Body of pancreas (tissue), 4 donors: Measurements from ENCODE around the gene TEX54. TPM values are rescaled to one million over a fixed set of nuclear protein-coding genes. Genes with fewer than 3 reads are reported as not detected.
"Not testable (repeated sequence)": the region's sequence is repeated elsewhere in the genome, so short reads cannot be mapped to it uniquely, and the experiment has no call there.

Source experiments
- ATAC-seq: fragments of 150-250 bp; one replicate; pipeline ENCODE4 v1.9.1; 2016
- DNase-seq, 4 donors: peaks; one replicate each; pipeline ENCODE4 v3.0.0-alpha.2; 2019
- H3K27ac ChIP-seq, 4 donors: fragments of 200-600 bp; sonication (generic); 1 replicate in 3 of 4; 2 replicates in 1 of 4; pipeline versions ENCODE4 v1.5.1 to v1.6.1; 2016 to 2019; ENCODE audit warnings: mild to moderate bottlenecking in 1 of 4, mixed read lengths in 1 of 4, moderate library complexity in 1 of 4
- H3K27me3 ChIP-seq, 2 donors: fragments of 200-600 bp; sonication (generic); one replicate each; pipeline ENCODE4 v1.6.0; 2016; ENCODE audit warnings: mild to moderate bottlenecking in 1 of 2
- H3K36me3 ChIP-seq, 2 donors: fragments of 200-600 bp; sonication (generic); replicated peaks in 1 of 2; 2 replicates each; pipeline ENCODE4 v1.5.1; 2016; ENCODE audit warnings: low read depth in 2 of 2; ENCODE audit not compliant: insufficient read depth in 1 of 2
- H3K4me1 ChIP-seq: fragments of 200-600 bp; sonication (generic); one replicate; pipeline ENCODE4 v1.6.0; 2016
- H3K4me3 ChIP-seq, 2 donors: fragments of 200-600 bp; sonication (generic); 1 replicate in 1 of 2; 2 replicates in 1 of 2; pipeline ENCODE4 v1.5.1; 2016 to 2019
- H3K9me3 ChIP-seq, 3 donors: fragments of 200-600 bp; sonication (generic); 1 replicate in 2 of 3; 2 replicates in 1 of 3; pipeline ENCODE4 v1.5.1; 2016
- POLR2A ChIP-seq, 3 donors: fragments of 450-650 bp; IDR thresholded peaks; one replicate each; pipeline ENCODE4 v1.6.1; 2016; ENCODE audit warnings: antibody characterized with exemption in 3 of 3, mild to moderate bottlenecking in 2 of 3
- WGBS, 2 donors: methylation state at CpG; one replicate each; pipeline ENCODE4 v1.1.5; 2017; 5-methylcytosine and 5-hydroxymethylcytosine counted together
- intact Hi-C: fragments of 100-400 bp; cut with DNase I; formaldehyde crosslinking; loops from one replicate; pipeline ENCODE4 v1.15.1; 2023
- total RNA-seq, 2 donors: library from RNA; depleted of rRNA; stranded (reverse); fragments of >200 nt; gene quantifications; one replicate each; pipeline ENCODE4 v1.1.0, GENCODE V29; 2016
- TF ChIP-seq, protein P1 (sequence below), 7 experiments: fragments of 450-650 bp in 4 of 7; fragments of 200-600 bp in 3 of 7; sonication (generic) in 3 of 7; IDR thresholded peaks; one replicate each; pipeline ENCODE4 v1.5.1; 2016 to 2019; ENCODE audit warnings: antibody characterized with exemption in 7 of 7

The TEX54 gene
- total RNA-seq, 2 donors from 2014 or later: not detected

- no peak overlapping the region for H3K27ac ChIP-seq
- DNase-seq (no peak), ATAC-seq (no peak)
- H3K9me3 ChIP-seq: no peaks in the 10 kb centered on the region
- intact Hi-C loops: no loop called here
- no peaks in the 10 kb centered on the region for H3K27me3 ChIP-seq
- no peak for TF ChIP-seq POLR2A (IDR thresholded peaks at IDR 0.05)
- TF ChIP-seq, protein P1, sequence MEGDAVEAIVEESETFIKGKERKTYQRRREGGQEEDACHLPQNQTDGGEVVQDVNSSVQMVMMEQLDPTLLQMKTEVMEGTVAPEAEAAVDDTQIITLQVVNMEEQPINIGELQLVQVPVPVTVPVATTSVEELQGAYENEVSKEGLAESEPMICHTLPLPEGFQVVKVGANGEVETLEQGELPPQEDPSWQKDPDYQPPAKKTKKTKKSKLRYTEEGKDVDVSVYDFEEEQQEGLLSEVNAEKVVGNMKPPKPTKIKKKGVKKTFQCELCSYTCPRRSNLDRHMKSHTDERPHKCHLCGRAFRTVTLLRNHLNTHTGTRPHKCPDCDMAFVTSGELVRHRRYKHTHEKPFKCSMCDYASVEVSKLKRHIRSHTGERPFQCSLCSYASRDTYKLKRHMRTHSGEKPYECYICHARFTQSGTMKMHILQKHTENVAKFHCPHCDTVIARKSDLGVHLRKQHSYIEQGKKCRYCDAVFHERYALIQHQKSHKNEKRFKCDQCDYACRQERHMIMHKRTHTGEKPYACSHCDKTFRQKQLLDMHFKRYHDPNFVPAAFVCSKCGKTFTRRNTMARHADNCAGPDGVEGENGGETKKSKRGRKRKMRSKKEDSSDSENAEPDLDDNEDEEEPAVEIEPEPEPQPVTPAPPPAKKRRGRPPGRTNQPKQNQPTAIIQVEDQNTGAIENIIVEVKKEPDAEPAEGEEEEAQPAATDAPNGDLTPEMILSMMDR (IDR thresholded peaks at IDR 0.05): no peak
- no peaks in the 10 kb centered on the region for H3K36me3 ChIP-seq
- peaks cover 25% of the 10 kb centered on the region for H3K4me1 ChIP-seq
- 91 to 96% methylated on average over 3 of the region's 3 CpGs for WGBS, 2 donors
- H3K4me3 ChIP-seq: no peak overlapping the region
Measured at GRCh38 chr11:62843466-62843865, 10.8 kb upstream of the TEX54 start.

DNA sequence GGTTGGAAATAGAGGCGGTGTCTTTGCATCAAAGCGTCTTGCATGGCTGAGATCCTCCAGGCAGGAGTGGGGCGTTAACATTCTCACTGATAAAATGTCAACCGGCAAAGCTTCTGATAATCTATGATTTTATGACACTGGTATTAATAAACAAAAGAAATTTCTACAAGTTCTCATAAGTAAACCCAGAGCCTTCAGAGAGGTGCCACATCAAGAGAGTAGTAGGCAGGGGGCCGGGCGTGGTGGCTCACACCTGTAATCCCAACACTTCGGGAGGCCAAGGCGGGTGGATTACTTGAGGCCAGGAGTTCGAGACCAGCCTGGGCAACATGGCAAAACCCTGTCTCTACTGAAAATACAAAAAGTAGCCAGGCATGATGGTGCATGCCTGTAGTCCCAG, 10.2 kb upstream of the TEX54 start:
- H3K9me3 ChIP-seq, H3K4me3 ChIP-seq, H3K36me3 ChIP-seq, DNase-seq, intact Hi-C loops, ATAC-seq, H3K27me3 ChIP-seq: not testable (repeated sequence)
- WGBS, 2 donors: 84 to 93% methylated on average over 8 to 9 of the region's 9 CpGs
- Histone ChIP-seq H3K4me1 (peaks cover 30% of the 10 kb centered on the region), H3K27ac (peak overlapping the region in 3 of 4 donors; percentile 76 to 98 (median 96))

- peak overlapping the region; percentile 76 to 98 (median 96) for H3K27ac ChIP-seq
- 21 to 40% methylated on average over 19 to 30 of the region's 30 CpGs for WGBS, 2 donors
- intact Hi-C loops: no loop called here
- DNase-seq (peak in 1 of 4 donors; percentile 34), ATAC-seq (peak; percentile 4)
- H3K4me3 ChIP-seq: peak overlapping the region in 1 of 2 donors; percentile 26
- H3K9me3 ChIP-seq: no peaks in the 10 kb centered on the region
- TF ChIP-seq, protein P1 (IDR thresholded peaks at IDR 0.05): no peak
- no peak for TF ChIP-seq POLR2A (IDR thresholded peaks at IDR 0.05)
- H3K27me3 ChIP-seq: no peaks in the 10 kb centered on the region
- peaks cover 35% of the 10 kb centered on the region for H3K4me1 ChIP-seq
- H3K36me3 ChIP-seq: no peaks in the 10 kb centered on the region
Measured at GRCh38 chr11:62842171-62842741, 9.6 kb upstream of the TEX54 start.

GRCh38 chr11:62841361-62842170, 8.9 kb upstream of the TEX54 start:
- Histone ChIP-seq H3K4me3 (peak overlapping the region in 1 of 2 donors; percentile 26), H3K4me1 (peaks cover 35% of the 10 kb centered on the region), H3K9me3 (no peaks in the 10 kb centered on the region), H3K27me3 (no peaks in the 10 kb centered on the region), H3K27ac (peak overlapping the region; percentile 76 to 98 (median 96)), H3K36me3 (no peaks in the 10 kb centered on the region)
- DNase-seq: peak; percentile 85 to 93 (median 88)
- peak; percentile 72 for ATAC-seq
- TF ChIP-seq, protein P1 (IDR thresholded peaks at IDR 0.05): peak in 3 of 7 experiments; percentile 15 to 19 (median 16)
- TF ChIP-seq POLR2A (IDR thresholded peaks at IDR 0.05): peak; percentile 98 to 100 (median 100)
- intact Hi-C loops: no loop called here
- WGBS, 2 donors: 0% methylated on average over 31 to 33 of the region's 33 CpGs

- H3K9me3 ChIP-seq, intact Hi-C loops, H3K4me3 ChIP-seq, H3K27me3 ChIP-seq, H3K36me3 ChIP-seq: not testable (repeated sequence)
- peaks cover 35% of the 10 kb centered on the region for H3K4me1 ChIP-seq
- DNase-seq: peak; percentile 65 to 73 (median 70)
- ATAC-seq: peak; percentile 12
- peak overlapping the region; percentile 76 to 98 (median 96) for H3K27ac ChIP-seq
- WGBS, 2 donors: 0% methylated on average over 30 to 41 of the region's 41 CpGs
Measured at GRCh38 chr11:62840721-62841360, 8.2 kb upstream of the TEX54 start.
